ENCODE data around the gene HTATSF1.

GRCh38 chrX:136538811-136539210, 41.4 kb downstream of the HTATSF1 start:
- no peak for TF ChIP-seq BHLHE40 (IDR thresholded peaks at IDR 0.05; ENCODE audit: borderline replicate concordance in 1 of 2, low read depth in 2 of 2, low read length in 1 of 2)
- no peak for TF ChIP-seq CTCF (IDR thresholded peaks at IDR 0.05 in 2 of 3, conservative IDR thresholded peaks at IDR 0.05 in 1 of 3; ENCODE audit: control insufficient read depth in 2 of 3, extremely low read depth in 1 of 3, insufficient read depth in 1 of 3, low read depth in 3 of 3, low read length in 3 of 3)
- TF ChIP-seq DPF2 (IDR thresholded peaks at IDR 0.05), result no peak
- TF ChIP-seq JUND (IDR thresholded peaks at IDR 0.05; ENCODE audit: low read depth, low read length), result no peak
- no peak for TF ChIP-seq ZSCAN29 (IDR thresholded peaks at IDR 0.05)
- TF ChIP-seq RAD21 (IDR thresholded peaks at IDR 0.05; ENCODE audit: insufficient read depth, low read depth, low read length), result no peak
- TF ChIP-seq MYC (IDR thresholded peaks at IDR 0.05; ENCODE audit: insufficient read depth, insufficient read length, insufficient replicate concordance, low read length, severe bottlenecking), result no peak
- TF ChIP-seq EGR1 (IDR thresholded peaks at IDR 0.05; ENCODE audit: borderline replicate concordance in 1 of 2, low read depth in 2 of 2, low read length in 2 of 2), result no peak
- no peak for TF ChIP-seq SMAD5 (IDR thresholded peaks at IDR 0.05; ENCODE audit: low read depth)
- no peak for TF ChIP-seq EZH2 (IDR thresholded peaks at IDR 0.05; ENCODE audit: borderline replicate concordance, control insufficient read depth, low read depth, low read length)

Measured in GM12878 (cell line).